ENCODE results near the gene AP1G2.

The AP1G2 gene

GRCh38 chr14:23512156-23512555 is 55.4 kb downstream of the AP1G2 start:
- Histone ChIP-seq H3K14ac (ENCODE audit: low read length in 2 of 2) (no peak overlapping the region), H3K36me3 (ENCODE audit: control insufficient read depth in 1 of 2, insufficient read depth in 2 of 2, low read depth in 1 of 2, low read length in 2 of 2) (peaks cover 0 to 14% of the 10 kb centered on the region in 2 experiments), H2BK120ac (ENCODE audit: low read depth, low read length) (no peak overlapping the region), H2BK5ac (ENCODE audit: low read depth, low read length, poor library complexity, severe bottlenecking) (no peak overlapping the region), H3K9ac (ENCODE audit: low read length) (no peak overlapping the region), H3K4me3 (ENCODE audit: insufficient read depth in 1 of 2, low read depth in 1 of 2, low read length in 2 of 2) (no peak overlapping the region), H2BK12ac (ENCODE audit: low read length in 2 of 2) (no peak overlapping the region), H3K27ac (ENCODE audit: low read length, poor library complexity, severe bottlenecking) (no peak overlapping the region), H3K4me1 (ENCODE audit: control insufficient read depth, insufficient read depth, low read depth, low read length) (peaks cover 1% of the 10 kb centered on the region), H3K4ac (ENCODE audit: low read depth in 1 of 2, low read length in 2 of 2) (no peak overlapping the region), H2AK5ac (ENCODE audit: low read length, severe bottlenecking) (no peak overlapping the region), H3K27me3 (ENCODE audit: control insufficient read depth in 1 of 2, insufficient read depth in 1 of 2, low read length in 2 of 2) (no peaks in the 10 kb centered on the region), H3K9me3 (ENCODE audit: control insufficient read depth, low read length) (no peaks in the 10 kb centered on the region), H3K79me1 (replicated peaks; ENCODE audit: low read length, poor library complexity, severe bottlenecking) (no peaks in the 10 kb centered on the region), H4K8ac (ENCODE audit: low read length) (no peak overlapping the region), H3K4me2 (ENCODE audit: low read length, poor library complexity, severe bottlenecking) (no peak overlapping the region), H4K91ac (ENCODE audit: low read length) (no peak overlapping the region), H3K18ac (ENCODE audit: low read depth in 1 of 2, low read length in 2 of 2) (no peak overlapping the region), H3K23ac (ENCODE audit: low read length in 2 of 2) (no peak overlapping the region), H2AFZ (ENCODE audit: low read depth, low read length) (no peak overlapping the region), H2BK15ac (ENCODE audit: low read depth, poor library complexity, severe bottlenecking) (no peak overlapping the region)
- 96% methylated on average over 8 of the region's 13 CpGs for WGBS
- DNase-seq: no peak
